DMS114 treated with DMSO at 0.1 percent for 48 hours (cell line): ENCODE data around the gene HES4.
"Not testable (repeated sequence)": the region's sequence is repeated elsewhere in the genome, so short reads cannot be mapped to it uniquely, and the experiment has no call there.

Experiments used
- DNase-seq: peaks from one replicate; lab custom pipeline; 2025; ENCODE audit not compliant: unreplicated experiment; lab: John Stamatoyannopoulos, UW

Gene HES4

DNA sequence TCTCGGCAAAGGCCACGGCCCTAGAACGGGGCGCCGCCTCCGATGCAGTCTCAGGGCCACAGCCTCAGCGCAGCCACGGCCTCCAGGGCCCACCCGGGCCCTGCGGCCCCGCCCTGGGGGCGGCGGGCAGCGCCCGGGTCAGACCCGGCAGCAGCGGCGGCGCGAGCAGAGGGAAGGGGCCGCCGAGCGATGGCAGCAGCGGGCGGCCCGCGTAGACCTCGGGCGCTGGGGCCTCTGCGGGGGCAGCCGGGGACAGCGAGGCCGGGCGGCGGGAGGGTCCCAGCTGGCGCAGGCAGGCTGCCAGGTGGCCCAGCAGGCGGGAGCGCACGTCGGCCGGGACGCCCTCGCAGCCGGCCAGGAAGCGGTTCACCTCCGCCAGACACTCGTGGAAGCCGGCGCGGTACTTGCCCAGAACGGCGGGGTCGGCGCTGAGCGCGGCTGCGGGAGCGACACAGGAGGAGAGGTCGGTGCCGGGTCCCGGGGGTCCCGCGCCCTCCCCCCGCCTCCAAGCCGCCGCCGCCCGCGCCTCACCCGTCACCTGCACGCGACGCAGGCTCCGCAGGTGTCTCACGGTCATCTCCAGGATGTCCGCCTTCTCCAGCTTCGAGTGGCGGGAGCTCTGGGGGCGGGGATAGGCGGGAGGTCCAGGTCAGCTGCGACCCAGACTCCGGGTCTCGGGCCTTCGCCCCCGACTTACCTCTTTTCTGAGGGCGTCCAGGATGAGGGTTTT lies 737 bp downstream of the HES4 start:
- no peak for DNase-seq

DNA sequence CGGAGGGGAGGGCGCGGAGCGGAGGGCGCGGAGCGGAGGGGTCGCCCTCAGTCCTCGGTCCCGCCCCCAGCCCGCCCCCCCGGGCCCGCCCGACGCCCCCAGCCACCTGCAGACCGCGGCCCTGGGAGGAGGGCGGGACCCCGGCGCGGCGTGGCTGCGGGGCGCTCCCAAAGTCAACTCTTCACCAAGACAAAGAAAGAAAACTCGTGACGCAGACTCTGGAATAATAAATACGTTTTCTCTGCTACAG lies 1.2 kb downstream of the HES4 start:
- no peak for DNase-seq

DNA sequence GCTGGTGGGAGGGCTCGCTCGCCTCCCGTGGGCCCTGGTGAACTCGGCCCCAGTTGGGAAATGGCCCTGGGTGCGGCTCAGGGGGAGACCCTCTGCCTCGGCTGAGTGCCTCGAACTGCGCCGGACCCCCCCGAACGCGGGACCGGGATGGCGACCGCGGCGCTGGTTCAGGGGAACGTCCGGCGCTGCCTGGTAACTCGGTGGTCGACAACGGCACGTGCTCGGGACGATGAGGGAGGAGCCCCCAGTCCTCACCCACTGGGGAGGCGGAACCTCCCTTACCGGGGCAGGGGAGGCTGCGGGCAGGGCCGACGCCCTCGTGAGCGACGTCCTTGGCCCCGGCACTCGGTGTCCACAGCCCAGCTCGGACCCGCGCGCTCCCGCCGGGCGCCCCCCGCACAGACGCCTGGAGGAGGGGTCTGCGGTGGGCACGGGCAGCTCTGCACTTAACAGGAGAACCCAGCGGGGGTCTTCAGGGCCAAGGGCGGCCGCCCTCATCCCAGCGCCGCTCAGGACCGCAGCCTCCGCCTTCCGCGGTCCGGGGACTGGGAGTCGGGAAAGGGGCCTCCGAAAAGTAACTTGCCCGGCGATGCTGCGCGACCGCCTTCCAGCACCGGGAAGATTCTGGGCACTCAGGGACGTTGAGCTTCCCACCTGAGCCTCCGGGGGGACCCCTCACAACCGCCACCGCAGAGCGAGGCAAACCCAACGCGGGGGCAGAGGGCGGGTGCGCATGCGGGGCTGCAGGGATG lies 1.7 kb downstream of the HES4 start:
- DNase-seq: no peak

DNA sequence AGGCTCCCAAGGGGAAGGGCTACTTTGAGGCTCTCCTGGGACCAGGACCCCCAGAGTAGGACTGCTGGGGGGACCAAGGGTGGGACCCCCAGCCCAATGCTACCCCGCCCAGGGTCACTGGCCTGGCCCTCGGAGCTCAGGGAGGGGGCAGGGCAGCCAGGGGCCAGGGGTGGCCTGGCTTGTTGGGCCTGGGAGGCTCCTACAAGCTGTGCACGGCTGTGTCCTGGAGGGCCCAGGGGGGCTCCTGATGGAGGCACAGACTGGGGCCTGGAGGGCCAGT lies 2.2 kb downstream of the HES4 start:
- DNase-seq: no peak

DNA sequence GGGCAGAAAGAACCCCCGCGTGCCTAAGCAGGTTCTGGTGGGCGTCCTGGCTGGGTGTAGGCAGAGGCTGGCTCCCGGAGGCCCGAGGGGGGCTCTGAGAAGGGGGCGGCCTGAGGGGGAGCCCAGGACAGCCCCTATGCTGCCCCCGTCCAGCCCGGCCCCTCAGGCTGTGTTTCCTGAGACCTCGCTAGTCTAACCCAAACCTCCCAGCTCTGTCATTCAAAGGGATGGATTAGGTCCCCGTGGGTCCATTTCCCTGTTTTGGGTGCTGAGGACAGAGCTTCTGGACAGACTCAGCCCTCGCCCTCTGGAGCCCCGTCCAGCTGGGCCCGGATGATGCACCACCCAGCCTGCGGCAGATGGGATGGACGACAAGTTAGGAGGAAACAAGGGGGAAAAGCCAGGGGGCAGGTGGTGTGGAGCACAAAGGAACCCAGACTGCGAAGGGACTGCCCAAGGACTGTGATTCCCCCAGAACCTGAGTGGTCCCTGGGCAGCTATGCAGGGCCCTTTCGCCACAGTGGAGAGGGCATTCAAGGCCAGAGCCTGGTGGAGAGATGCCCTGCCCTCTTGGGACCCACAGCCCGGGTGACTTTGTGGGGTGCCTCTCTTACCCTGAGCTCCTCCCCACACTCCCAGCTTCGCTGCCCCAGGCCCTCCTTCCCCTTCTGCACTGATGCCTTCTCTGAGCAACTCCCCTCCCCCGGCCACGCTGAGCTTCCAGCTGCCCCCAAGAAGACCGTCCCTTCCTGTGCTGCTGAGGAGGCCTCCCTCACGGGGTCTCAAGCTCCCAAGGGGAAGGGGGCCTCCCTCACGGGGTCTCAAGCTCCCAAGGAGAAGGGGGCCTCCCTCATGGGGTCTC lies 2.8 kb downstream of the HES4 start:
- DNase-seq: no peak

DNA sequence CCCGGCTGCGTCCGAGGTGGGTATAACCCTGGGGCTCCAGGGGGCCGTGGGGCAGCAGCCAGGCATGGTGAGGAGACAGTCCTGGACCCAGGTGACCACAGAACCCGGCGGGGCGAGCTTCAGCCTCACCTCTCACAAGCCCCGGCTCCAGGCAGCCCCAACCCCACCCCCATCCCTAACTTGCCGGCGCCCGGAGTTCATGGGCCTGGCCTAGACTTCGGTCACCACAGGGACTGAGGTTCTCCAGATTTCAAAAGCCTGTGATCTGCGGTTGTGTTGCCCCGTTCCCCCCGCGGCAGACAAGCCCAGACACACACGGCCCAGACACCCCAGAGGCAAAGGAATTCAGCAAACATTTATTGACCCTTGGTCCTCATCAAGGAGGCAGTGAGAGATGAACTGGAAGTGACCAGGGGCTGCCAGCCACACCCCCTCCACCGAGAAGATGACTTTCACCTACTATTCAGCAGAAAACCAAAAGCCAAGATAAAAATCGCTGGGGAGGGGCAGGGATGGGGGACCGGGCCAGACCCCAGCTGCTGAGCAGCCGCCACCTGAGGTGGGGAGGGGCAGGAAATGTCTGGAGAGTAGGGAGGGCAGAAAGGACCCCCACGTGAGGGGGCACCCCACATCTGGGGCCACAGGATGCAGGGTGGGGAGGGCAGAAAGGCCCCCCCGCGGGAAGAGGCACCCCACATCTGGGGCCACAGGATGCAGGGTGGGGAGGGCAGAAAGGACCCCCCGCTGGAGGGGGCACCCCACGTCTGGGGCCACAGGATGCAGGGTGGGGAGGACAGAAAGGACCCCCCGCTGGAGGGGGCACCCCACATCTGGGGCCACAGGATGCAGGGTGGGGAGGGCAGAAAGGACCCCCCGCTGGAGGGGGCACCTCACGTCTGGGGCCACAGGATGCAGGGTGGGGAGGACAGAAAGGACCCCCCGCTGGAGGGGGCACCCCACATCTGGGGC lies 3.9 kb downstream of the HES4 start:
- DNase-seq: no peak

DNA sequence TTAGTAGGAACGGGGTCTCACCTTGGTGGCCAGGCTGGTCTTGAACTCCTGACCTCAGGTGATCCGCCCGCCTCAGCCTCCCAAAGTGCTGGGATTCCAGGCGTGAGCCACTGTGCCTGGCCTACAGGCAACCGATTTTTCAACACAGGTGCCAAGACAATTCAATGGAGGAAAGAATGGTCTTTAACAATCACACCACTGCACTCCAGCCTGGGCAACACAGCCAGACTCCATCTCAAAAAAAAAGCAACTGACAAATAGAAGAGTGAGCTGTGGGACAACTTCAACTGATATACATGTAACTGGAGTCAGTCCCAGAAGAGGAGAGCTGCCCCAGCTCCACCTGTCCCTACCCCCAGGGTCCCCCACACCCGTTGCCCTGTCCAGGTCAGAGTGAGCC lies 5.4 kb downstream of the HES4 start:
- DNase-seq: not testable (repeated sequence)

DNA sequence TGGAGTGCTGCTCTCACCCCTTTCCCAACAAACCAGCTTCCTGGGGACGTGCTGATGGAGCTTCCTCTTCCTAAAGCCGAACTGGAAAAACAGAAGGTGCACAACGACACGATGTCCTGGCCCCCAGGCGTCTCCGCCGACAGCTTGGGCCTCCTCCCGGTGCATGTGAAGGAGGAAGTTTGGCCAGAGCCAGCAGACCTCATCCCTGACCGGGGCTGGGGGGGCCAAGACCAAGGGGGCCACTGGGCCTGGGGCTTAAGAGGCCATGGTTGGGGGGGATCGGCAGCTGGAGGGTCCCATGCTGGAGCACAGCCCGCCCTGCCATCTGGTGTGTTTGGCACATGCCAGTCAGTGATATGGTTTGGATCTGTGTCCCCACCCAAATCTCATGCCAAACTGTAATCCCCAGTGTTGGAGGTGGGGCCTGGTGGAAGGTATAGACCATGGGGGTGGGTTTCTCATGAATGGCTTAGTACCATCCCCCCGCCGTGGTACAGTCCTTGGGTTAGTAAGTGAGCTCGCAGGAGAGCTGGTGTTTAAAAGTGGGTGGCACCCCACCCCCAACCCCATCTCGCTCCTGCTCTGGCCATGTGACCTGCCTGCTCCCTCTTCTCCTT lies 6.4 kb downstream of the HES4 start:
- no peak for DNase-seq

DNA sequence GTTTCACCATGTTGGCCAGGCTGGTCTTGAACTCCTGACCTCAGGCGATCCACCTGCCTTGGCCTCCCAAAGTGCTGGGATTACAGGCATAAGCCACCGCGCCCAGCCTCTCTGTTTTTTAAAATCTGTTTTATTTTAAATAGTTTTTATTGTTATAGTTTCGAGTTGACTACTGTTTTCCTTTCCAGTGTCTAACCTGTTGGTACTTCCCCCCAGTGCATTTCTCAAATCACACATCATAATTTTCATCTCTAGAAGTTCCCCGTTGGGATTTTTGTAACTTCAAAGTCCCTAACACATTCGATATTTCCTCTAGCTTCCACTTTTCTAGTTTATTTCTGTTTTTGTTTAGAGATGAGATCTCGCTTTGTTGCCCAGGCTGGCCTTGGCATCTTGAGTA lies 7.5 kb downstream of the HES4 start:
- DNase-seq: no peak

DNA sequence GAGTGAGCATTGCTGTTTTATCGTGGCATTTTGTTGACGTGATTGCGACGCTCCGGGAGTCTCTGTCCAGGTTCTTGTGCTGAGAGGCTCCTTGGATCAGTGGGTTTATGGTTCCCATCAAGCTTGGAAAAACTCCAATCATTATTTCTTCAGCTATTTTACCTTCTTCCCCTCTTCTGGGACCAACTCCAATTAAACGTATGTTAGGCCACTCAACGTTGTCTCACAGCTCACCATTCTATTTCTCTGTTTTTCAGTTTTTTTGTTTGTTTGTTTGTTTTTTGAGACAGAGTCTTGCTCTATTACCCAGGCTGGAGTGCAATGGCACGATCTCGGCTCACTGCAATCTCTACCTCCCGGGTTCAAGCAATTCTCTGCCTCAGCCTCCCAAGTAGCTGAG lies 8.0 kb downstream of the HES4 start:
- no peak for DNase-seq

DNA sequence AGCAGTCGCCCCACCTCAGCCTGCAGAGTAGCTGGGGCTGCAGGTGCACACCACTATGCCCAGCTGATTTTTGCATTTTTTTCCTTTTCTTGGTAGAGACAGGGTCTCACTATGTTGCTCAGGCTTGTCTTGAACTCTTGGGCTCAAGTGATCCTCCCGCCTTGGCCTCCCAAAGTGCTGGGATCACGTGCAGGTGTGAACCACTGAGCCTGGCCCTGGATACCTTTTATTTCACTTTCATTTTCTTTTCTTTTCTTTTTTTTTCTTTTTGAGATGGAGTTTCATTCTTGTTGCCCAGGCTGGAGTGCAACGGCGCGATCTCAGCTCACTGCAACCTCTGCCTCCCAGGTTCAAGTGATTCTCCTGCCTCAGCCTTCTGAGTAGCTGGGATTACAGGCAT lies 8.6 kb downstream of the HES4 start:
- DNase-seq: not testable (repeated sequence)

DNA sequence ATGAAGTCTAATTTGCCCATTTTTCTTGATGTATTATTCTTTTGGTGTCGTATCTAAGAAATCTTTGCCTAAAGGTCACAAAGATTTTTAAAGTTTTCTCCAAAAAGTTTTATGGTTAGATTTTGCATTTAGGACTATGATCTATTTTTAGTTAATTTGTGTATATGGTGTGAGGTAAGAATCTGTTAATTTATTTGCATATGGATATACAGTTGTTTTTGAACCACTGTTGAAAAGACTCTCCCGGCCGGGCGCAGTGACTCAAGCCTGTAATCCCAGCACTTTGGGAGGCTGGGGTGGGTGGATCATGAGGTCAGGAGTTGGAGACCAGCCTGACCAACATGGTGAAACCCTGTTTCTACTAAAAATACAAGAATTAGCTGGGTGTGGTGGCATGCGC lies 11.8 kb downstream of the HES4 start:
- not testable (repeated sequence) for DNase-seq

DNA sequence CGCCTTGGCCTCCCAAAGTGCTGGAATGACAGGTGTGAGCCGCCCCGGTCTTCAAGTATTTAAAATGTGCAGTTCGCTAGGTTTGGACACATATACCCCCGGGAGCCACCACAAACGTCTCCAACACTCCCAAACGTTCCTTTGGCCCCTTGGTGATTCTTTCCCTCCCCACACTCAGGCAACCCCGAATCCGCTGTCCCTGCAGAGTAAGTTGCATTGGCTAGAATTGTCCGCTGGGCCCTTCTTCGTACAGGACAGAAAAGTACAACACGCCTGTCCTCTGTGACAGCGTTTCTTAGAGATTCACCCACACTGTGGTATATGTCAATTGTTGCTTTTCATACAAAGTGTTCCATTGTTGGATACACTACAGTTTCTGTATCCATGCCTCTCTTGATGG lies 14.8 kb downstream of the HES4 start:
- no peak for DNase-seq

DNA sequence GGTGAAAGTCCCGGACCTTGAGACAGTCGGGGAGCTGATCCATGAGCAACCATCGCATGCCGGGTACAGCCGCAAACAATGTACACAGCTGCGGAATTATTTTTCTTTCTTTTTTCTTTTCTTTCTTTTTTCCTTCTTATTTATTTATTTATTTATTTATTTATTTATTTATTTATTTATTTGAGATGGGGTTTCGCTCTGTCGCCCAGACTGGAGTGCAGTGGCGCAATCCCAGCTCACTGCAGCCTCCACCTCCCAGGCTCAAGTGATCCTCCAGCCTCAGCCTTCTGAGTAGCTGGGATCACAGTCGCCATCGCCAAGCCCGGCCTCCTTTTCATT lies 15.5 kb downstream of the HES4 start:
- no peak for DNase-seq

DNA sequence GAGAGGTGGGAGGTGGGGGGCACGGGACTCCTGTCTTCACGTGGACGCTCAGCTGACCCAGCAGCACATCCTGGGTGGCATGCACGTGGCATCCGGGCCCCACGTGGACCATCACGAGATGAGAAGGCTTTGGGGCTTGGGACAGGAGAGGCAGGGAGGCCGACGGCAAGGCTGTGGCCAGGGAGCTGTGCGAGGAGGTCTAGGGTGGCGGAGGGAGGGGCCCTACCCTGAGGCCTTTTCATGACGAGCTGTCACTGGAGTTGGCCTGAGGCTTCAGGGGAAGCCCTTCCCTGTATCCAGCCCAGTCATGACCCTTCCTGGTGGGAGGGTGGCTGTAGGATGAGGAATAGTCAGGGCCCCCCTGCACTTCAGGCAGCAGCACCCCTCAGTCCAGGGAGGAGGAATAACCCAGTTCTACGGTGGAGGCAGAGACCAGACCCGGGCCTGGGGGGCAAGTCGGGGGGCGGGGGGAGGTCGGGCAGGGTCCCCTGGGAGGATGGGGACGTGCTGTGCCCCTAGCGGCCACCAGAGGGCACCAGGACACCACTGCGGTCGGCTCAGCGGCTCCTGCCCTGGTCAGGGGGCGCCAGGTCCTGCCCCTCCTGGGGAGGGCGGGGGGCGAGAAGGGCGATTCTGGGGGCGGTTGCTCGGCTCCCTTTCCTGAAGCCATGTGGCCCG lies 16.0 kb downstream of the HES4 start:
- DNase-seq: no peak

DNA sequence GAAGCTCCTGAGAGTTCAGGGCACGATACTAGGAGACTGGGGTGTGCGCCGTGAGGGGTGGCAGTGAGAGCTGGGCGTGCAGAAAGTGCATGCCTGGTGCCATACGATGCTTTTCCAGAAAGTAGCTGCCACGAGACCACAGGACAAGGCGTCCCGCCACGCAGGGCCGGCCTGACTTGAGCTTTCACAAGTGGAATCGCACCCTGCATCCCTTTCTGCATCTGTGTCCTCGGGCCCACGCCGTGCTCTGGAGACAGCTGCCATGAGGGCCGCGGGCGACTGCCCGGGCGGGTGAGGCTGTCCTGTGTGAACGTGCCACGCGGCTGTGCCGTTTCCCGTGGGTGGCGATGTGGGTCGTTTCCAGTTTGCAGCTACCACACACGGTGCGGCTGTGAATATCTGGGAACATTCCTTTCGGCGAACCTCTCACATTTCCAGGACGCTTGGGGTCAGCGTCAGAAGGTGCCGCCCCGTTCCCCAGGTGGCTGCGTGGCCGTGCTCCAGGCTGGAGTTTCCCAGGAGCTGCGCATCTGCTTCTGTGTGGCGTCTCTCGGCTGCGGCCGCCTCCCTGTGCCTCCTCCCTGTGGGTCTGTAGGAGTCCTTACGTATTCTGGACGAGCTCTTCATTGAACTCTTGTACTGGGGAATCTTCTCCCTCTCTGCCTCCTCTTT lies 17.0 kb downstream of the HES4 start:
- no peak for DNase-seq

DNA sequence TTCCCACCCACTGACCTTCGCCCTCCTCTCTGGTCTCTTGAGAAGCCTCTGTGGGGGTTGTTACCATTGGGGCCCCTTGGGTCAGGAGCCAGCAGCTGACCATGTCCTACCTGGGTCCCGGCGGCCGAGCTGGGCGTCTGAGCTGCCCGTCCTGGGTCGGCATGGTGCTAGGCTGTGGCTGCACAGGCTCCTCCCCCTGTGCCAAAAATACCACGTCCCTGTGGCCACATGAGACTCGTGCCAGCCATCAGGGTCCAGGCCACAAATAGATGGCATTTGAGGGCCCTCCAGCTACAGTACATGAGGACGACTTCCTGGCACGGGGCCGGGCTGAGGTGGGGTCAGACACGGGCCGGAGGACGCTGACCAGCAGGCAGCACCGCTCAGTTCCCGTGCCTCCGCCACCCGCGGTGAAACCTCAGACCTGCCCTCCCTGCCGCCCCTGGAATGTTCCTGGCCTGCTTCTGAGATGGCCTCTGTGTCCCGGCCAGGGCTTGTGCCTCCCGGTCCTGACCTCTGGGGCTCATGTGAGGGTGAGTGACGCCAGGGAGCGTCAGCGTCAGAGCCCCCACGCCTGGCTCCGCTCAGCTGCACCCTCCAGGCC lies 17.8 kb downstream of the HES4 start, which contains the start of gene PERM1:
TSS of gene PERM1 (minus strand) at position 139 of the 604 bp plus-strand sequence. CDS start 1,064 bp downstream, outside the sequence.
- DNase-seq: no peak

DNA sequence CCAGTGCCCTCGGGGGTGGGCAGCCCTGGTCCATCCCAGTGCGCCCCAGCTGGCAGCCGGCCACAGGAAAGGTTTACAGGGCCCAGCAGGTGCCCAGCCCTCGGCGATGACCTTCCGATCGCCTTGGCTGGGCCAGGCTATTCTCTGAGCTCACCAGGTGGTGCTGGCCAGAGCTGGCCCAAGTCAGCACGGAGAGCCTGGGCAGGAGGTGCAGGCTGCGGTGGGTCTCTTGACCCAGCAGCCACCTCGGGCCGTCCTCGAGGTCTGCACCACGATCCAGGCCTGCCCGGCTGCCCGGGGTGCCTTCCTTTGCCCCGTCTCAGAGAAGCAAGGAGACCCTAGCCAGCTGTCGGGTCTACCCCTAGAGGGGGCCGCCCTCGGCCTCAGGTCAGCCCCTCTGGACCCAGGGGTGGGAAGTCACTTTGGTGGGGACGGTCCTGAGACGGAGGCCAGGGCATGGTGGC lies 18.4 kb downstream of the HES4 start:
- DNase-seq: no peak
